Glutamatergic neuron (in vitro differentiated cells): ENCODE measurements around the gene BBS7. TPM values are rescaled to one million over a fixed set of nuclear protein-coding genes. Genes with fewer than 3 reads are reported as not detected.

Source experiments
- DNase-seq: peaks from one replicate; pipeline ENCODE4 v3.0.0; 2022
- H3K27ac Mint-ChIP-seq: one replicate; pipeline ENCODE4 v1.8.0; 2020; ENCODE audit warnings: mild to moderate bottlenecking, mixed read lengths, inconsistent platforms; ENCODE audit not compliant: unreplicated experiment
- H3K27me3 Mint-ChIP-seq: one replicate; pipeline ENCODE4 v1.8.0; 2020; ENCODE audit warnings: mild to moderate bottlenecking, moderate library complexity, mixed read lengths, inconsistent platforms; ENCODE audit not compliant: unreplicated experiment
- H3K36me3 Mint-ChIP-seq: one replicate; pipeline ENCODE4 v1.8.0; 2020; ENCODE audit warnings: mild to moderate bottlenecking, mixed read lengths, inconsistent platforms; ENCODE audit not compliant: unreplicated experiment
- H3K4me1 Mint-ChIP-seq: one replicate; pipeline ENCODE4 v1.8.0; 2020; ENCODE audit warnings: mild to moderate bottlenecking, low read depth, mixed read lengths, inconsistent platforms; ENCODE audit not compliant: unreplicated experiment
- H3K4me3 Mint-ChIP-seq: one replicate; pipeline ENCODE4 v1.8.0; 2020; ENCODE audit warnings: mild to moderate bottlenecking, mixed read lengths, inconsistent platforms; ENCODE audit not compliant: unreplicated experiment
- H3K9me3 Mint-ChIP-seq: one replicate; pipeline ENCODE4 v1.8.0; 2020; ENCODE audit warnings: mild to moderate bottlenecking, moderate library complexity, mixed read lengths, inconsistent platforms; ENCODE audit not compliant: unreplicated experiment
- CTCF ChIP-seq: fragments of 200-600 bp; sonication (generic); IDR thresholded peaks from one replicate; pipeline ENCODE4 v1.5.0; 2021; ENCODE audit not compliant: partially characterized antibody, unreplicated experiment
- total RNA-seq: library from RNA; stranded (reverse); fragmentation: NEBNext Ultra II Directional; extraction: Animal tissue kit (Norgen Biotek cat#: 25700); gene quantifications from one replicate; pipeline ENCODE4 v1.2.1, GENCODE V29; 2021; ENCODE audit not compliant: unreplicated experiment

BBS7 gene
- total RNA-seq, 1 donor from 2014 or later, result 49.8 TPM

GRCh38 chr4:121861426-121861825, 8.8 kb downstream of the BBS7 start:
- H3K27ac Mint-ChIP-seq, result no peak overlapping the region
- H3K4me3 Mint-ChIP-seq, result no peak overlapping the region
- DNase-seq, result no peak
- no peaks in the 10 kb centered on the region for H3K9me3 Mint-ChIP-seq
- H3K27me3 Mint-ChIP-seq, result no peaks in the 10 kb centered on the region
- no peak for TF ChIP-seq CTCF
- H3K36me3 Mint-ChIP-seq, result peaks cover 9% of the 10 kb centered on the region
- no peaks in the 10 kb centered on the region for H3K4me1 Mint-ChIP-seq

- no peaks in the 10 kb centered on the region for H3K4me1 Mint-ChIP-seq
- H3K9me3 Mint-ChIP-seq, result no peaks in the 10 kb centered on the region
- H3K36me3 Mint-ChIP-seq, result no peaks in the 10 kb centered on the region
- no peak overlapping the region for H3K4me3 Mint-ChIP-seq
- no peak for DNase-seq
- H3K27me3 Mint-ChIP-seq, result no peaks in the 10 kb centered on the region
- TF ChIP-seq CTCF, result no peak
- no peak overlapping the region for H3K27ac Mint-ChIP-seq
These were observed 10.2 kb downstream of the BBS7 start for GRCh38 chr4:121860121-121860520.

- TF ChIP-seq CTCF, result no peak
- H3K36me3 Mint-ChIP-seq, result no peaks in the 10 kb centered on the region
- no peaks in the 10 kb centered on the region for H3K4me1 Mint-ChIP-seq
- no peak overlapping the region for H3K27ac Mint-ChIP-seq
- H3K9me3 Mint-ChIP-seq, result no peaks in the 10 kb centered on the region
- no peaks in the 10 kb centered on the region for H3K27me3 Mint-ChIP-seq
- H3K4me3 Mint-ChIP-seq, result no peak overlapping the region
- no peak for DNase-seq
These were observed 18.9 kb downstream of the BBS7 start for GRCh38 chr4:121851354-121851753.

- H3K36me3 Mint-ChIP-seq, result no peaks in the 10 kb centered on the region
- no peak overlapping the region for H3K27ac Mint-ChIP-seq
- no peak overlapping the region for H3K4me3 Mint-ChIP-seq
- H3K9me3 Mint-ChIP-seq, result no peaks in the 10 kb centered on the region
- no peaks in the 10 kb centered on the region for H3K4me1 Mint-ChIP-seq
- TF ChIP-seq CTCF, result no peak
- no peaks in the 10 kb centered on the region for H3K27me3 Mint-ChIP-seq
- no peak for DNase-seq
These were observed 23.6 kb downstream of the BBS7 start for GRCh38 chr4:121846662-121847061.

GRCh38 chr4:121842862-121843261, 27.4 kb downstream of the BBS7 start:
- Mint-ChIP-seq H3K4me3 (no peak overlapping the region), H3K36me3 (peaks cover 4% of the 10 kb centered on the region), H3K9me3 (no peaks in the 10 kb centered on the region), H3K27me3 (no peaks in the 10 kb centered on the region), H3K4me1 (no peaks in the 10 kb centered on the region), H3K27ac (no peak overlapping the region)
- no peak for DNase-seq
- no peak for TF ChIP-seq CTCF
